Esophagus squamous epithelium (tissue), 5 donors: ENCODE measurements around the gene LCN9. TPM values are rescaled to one million over a fixed set of nuclear protein-coding genes. Genes with fewer than 3 reads are reported as not detected.

Experiments used
- DNase-seq: peaks from one replicate; lab custom pipeline; 2025; lab: John Stamatoyannopoulos, UW
- H3K27ac ChIP-seq, 4 donors: fragments of 200-600 bp; sonication (generic); one replicate each; pipeline ENCODE4 v1.5.1; 2016 to 2019; ENCODE audit warnings: mild to moderate bottlenecking in 1 of 4
- H3K27me3 ChIP-seq, 4 donors: fragments of 200-600 bp; sonication (generic); 1 replicate in 3 of 4; 2 replicates in 1 of 4; pipeline versions ENCODE4 v1.5.1 to v1.6.0; 2017 to 2021; ENCODE audit warnings: antibody characterized with exemption in 1 of 4
- H3K36me3 ChIP-seq, 3 donors: fragments of 200-600 bp; sonication (generic); one replicate each; pipeline ENCODE4 v1.5.1; 2016 to 2019
- H3K4me1 ChIP-seq, 3 donors: fragments of 200-600 bp; sonication (generic); one replicate each; pipeline ENCODE4 v1.5.1; 2017 to 2019
- H3K4me3 ChIP-seq, 4 donors: fragments of 200-600 bp; sonication (generic); 1 replicate in 3 of 4; 2 replicates in 1 of 4; pipeline ENCODE4 v1.5.1; 2016 to 2019; ENCODE audit warnings: mild to moderate bottlenecking in 2 of 4, moderate library complexity in 1 of 4
- H3K9me3 ChIP-seq, 3 donors: fragments of 200-600 bp; sonication (generic); one replicate each; pipeline ENCODE4 v1.5.1; 2016 to 2019
- POLR2A ChIP-seq, 4 donors: fragments of 450-650 bp; IDR thresholded peaks; one replicate each; pipeline ENCODE4 v1.6.1; 2017; ENCODE audit warnings: antibody characterized with exemption in 4 of 4, mild to moderate bottlenecking in 4 of 4, moderate library complexity in 3 of 4
- WGBS, 2 donors: methylation state at CpG; one replicate each; pipeline ENCODE4 v1.1.5; 2018; 5-methylcytosine and 5-hydroxymethylcytosine counted together
- intact Hi-C: fragments of 100-400 bp; cut with DNase I; formaldehyde crosslinking; loops from one replicate; pipeline ENCODE4 v1.15.0; 2022
- total RNA-seq, 4 donors: library from RNA; depleted of rRNA; stranded (reverse); fragments of >200 nt; gene quantifications; one replicate each; pipeline ENCODE4 v1.1.0, GENCODE V29; 2016
- TF ChIP-seq, protein P1 (sequence below), 6 experiments: fragments of 450-650 bp in 4 of 6; fragments of 200-600 bp in 2 of 6; sonication (generic) in 2 of 6; IDR thresholded peaks; one replicate each; pipeline ENCODE4 v1.5.1; 2016 to 2019; ENCODE audit warnings: antibody characterized with exemption in 6 of 6, mild to moderate bottlenecking in 4 of 6, moderate library complexity in 4 of 6
- donor health status: DM: yes; HTN: yes; CAD: no.

LCN9 gene
- not detected for total RNA-seq

DNA sequence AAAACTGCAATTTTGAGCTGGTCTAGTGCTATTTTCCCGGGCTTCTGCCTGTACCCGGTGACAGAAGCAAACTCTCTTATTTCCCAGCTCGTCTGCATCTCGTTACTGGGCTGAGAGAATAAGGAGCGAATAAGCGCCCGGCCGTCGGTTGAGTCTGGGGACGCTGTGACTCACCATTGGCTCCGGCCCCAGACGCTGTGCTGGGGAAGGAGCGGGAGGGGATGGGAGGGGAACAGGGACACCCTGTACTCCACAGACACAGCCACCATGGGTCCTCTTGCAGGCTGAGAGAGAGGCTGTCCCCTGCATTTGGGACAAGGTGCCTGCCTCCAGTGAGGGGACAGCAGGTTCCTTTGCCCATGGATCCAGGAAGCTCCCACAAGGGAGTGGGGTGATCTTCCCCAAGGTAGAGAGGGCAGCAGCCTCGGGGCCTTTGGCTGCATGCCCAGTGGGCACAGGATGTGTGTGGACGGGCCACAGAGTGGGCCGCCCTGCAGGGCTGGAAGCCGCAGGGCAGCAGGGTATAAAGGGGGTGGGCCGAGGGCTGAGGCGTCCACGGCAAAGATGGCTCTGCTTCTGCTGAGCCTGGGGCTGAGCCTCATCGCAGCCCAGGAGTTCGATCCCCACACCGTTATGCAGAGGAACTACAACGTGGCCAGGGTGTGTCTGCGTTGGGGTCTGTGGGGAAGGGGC, at the start of gene LCN9:
Gene LCN9, plus strand, starts transcription at position 552 of the 693 bp plus-strand sequence. Its CDS starts 13 bp downstream, at position 565.
- Histone ChIP-seq H3K27me3 (peaks cover 0 to 47% (median 0%) of the 10 kb centered on the region in 4 donors), H3K9me3 (no peaks in the 10 kb centered on the region), H3K27ac (no peak within 1 kb of the TSS), H3K4me1 (no peaks in the 10 kb centered on the region), H3K4me3 (no peak within 1 kb of the TSS), H3K36me3 (no peaks in the 10 kb centered on the region)
- 58 to 63% methylated on average over 9 to 21 of the region's 25 CpGs for WGBS, 2 donors
- TF ChIP-seq, protein P1, sequence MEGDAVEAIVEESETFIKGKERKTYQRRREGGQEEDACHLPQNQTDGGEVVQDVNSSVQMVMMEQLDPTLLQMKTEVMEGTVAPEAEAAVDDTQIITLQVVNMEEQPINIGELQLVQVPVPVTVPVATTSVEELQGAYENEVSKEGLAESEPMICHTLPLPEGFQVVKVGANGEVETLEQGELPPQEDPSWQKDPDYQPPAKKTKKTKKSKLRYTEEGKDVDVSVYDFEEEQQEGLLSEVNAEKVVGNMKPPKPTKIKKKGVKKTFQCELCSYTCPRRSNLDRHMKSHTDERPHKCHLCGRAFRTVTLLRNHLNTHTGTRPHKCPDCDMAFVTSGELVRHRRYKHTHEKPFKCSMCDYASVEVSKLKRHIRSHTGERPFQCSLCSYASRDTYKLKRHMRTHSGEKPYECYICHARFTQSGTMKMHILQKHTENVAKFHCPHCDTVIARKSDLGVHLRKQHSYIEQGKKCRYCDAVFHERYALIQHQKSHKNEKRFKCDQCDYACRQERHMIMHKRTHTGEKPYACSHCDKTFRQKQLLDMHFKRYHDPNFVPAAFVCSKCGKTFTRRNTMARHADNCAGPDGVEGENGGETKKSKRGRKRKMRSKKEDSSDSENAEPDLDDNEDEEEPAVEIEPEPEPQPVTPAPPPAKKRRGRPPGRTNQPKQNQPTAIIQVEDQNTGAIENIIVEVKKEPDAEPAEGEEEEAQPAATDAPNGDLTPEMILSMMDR (IDR thresholded peaks at IDR 0.05), result no peak
- TF ChIP-seq POLR2A (IDR thresholded peaks at IDR 0.05), result no peak
- DNase-seq, result no peak
- intact Hi-C loops, result no loop called here

DNA sequence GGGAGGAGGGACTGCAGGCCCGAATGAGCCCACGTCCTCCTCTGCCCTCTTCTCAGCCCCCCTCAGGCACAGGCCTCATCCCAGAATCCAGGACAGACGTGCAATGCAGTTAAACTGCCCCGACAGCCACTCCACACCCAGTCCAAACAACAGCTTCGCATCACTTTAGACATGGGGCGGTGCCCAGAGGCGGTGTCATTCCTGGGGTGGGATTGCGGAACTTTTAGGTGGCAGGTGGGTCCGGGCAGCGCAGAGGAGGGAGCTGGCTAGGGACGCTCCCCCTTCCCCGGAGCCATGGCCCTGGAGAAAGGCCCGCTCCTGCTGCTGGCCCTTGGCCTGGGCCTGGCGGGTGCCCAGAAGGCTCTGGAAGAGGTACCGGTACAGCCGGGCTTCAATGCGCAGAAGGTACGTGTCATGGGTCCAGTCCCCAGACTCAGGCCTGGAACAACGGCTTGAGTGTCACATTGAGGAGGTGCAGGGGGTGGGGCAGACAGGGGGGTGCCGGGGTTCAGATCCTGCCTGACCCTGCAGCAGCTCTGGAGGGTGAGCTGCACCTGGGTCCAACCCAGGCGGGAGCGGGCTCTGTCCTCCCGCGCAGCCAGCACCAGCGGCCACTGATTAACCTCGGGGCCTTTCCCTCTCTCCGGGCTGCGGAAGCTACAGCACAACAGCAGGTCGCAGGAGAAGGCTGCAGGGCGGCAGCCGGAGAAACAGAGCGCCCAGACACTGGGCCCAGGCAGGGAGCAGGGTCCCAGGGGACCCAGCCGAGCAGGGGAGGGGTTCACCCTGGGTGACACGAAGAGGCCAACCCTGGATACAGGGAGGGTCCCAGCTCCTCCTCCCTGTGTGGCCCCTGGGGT, 48.9 kb upstream of the LCN9 start:
- 23 to 40% methylated on average over 4 to 5 of the region's 34 CpGs for WGBS, 2 donors
- Histone ChIP-seq H3K4me1 (no peaks in the 10 kb centered on the region), H3K27ac (no peak overlapping the region), H3K36me3 (no peaks in the 10 kb centered on the region), H3K27me3 (peaks cover 0 to 85% (median 0%) of the 10 kb centered on the region in 4 donors), H3K9me3 (no peaks in the 10 kb centered on the region), H3K4me3 (no peak overlapping the region)
- TF ChIP-seq, protein P1 (IDR thresholded peaks at IDR 0.05), result no peak
- no peak for TF ChIP-seq POLR2A (IDR thresholded peaks at IDR 0.05)
- no peak for DNase-seq
- intact Hi-C loops, result no loop called here

DNA sequence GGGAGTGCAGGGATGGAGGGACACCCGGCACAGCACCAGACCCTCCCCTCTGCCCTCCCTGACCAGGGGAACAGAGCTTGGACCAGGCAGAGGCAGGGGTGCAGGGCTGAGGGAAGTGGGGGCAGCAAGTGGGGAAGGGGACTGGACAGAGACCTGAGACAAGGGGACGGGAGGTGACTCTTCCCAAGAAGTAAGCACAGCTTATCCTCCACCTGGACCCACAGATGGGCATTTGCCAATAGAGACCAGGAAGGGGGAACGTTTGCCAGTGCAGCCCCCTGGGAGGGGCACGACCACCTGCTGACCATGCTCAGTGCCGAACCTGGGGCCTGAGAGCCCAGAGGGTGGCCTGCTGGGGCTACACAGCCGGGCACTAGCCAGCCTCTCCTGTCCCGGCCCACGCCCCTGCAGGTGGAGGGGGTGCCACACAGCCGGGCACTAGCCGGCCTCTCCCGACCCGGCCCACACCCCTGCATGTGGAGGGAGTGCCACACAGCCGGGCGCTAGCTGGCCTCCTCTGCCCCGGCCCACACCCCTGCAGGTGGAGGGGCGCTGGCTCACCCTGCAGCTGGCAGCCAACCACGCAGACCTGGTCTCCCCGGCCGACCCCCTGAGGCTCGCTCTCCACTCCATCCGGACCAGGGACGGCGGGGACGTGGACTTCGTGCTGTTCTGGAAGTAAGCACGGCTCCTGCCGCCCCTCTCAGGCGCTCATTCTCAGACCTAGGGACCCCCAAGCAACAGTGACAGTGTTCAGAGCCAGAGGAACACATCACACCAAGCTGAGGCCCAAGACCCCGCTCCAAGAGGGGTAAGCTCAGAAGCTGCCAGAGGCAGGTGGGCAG, 48.1 kb upstream of the LCN9 start:
- no peak for TF ChIP-seq POLR2A (IDR thresholded peaks at IDR 0.05)
- TF ChIP-seq, protein P1 (IDR thresholded peaks at IDR 0.05), result no peak
- DNase-seq, result no peak
- Histone ChIP-seq H3K4me1 (no peaks in the 10 kb centered on the region), H3K4me3 (no peak overlapping the region), H3K36me3 (no peaks in the 10 kb centered on the region), H3K27ac (no peak overlapping the region), H3K27me3 (peaks cover 0 to 90% (median 0%) of the 10 kb centered on the region in 4 donors), H3K9me3 (no peaks in the 10 kb centered on the region)
- WGBS, 2 donors, result 80 to 100% methylated on average over 1 to 3 of the region's 29 CpGs
- intact Hi-C loops, result no loop called here

- H3K36me3 ChIP-seq, result no peaks in the 10 kb centered on the region
- 51 to 89% methylated on average over 2 to 3 of the region's 31 CpGs for WGBS, 2 donors
- intact Hi-C loops, result no loop called here
- H3K9me3 ChIP-seq, result no peaks in the 10 kb centered on the region
- DNase-seq, result no peak
- H3K4me3 ChIP-seq, result no peak overlapping the region
- no peak overlapping the region for H3K27ac ChIP-seq
- TF ChIP-seq, protein P1 (IDR thresholded peaks at IDR 0.05), result no peak
- no peak for TF ChIP-seq POLR2A (IDR thresholded peaks at IDR 0.05)
- no peaks in the 10 kb centered on the region for H3K4me1 ChIP-seq
- peaks cover 0 to 86% (median 0%) of the 10 kb centered on the region in 4 donors for H3K27me3 ChIP-seq
These were observed 47.2 kb upstream of the LCN9 start for GRCh38 chr9:135615666-135616618.
